Brain microvascular endothelial cell (primary cell): ENCODE measurements around the gene ANKRD23.

Source experiments
- DNase-seq: peaks from one replicate; pipeline ENCODE4 v3.0.0-alpha.2; 2020
- H3K27ac ChIP-seq: fragments of 250-450 bp; sonication (Bioruptor Pico); 2 replicates; pipeline ENCODE4 v1.5.1; 2020; ENCODE audit warnings: mild to moderate bottlenecking, moderate library complexity
- H3K27me3 ChIP-seq: fragments of 250-450 bp; sonication (Bioruptor Pico); replicated peaks from 2 replicates; pipeline ENCODE4 v1.5.1; 2020; ENCODE audit warnings: mild to moderate bottlenecking
- H3K36me3 ChIP-seq: fragments of 250-450 bp; sonication (Bioruptor Pico); replicated peaks from 2 replicates; pipeline ENCODE4 v1.5.1; 2020; ENCODE audit warnings: mild to moderate bottlenecking
- H3K4me3 ChIP-seq: 2 replicates; pipeline ENCODE4 v1.5.1; 2011; ENCODE audit warnings: low read depth, mild to moderate bottlenecking, control low read depth, low read length, moderate library complexity
- CTCF ChIP-seq: IDR thresholded peaks from 2 replicates; pipeline ENCODE4 v1.5.1; 2011; ENCODE audit warnings: low read depth, mild to moderate bottlenecking, moderate library complexity, low read length, control low read depth, inconsistent platforms; ENCODE audit errors: missing control alignments
- in situ Hi-C: cut with HindIII; loops from 2 replicates; pipeline ENCODE4 v1.10.0; 2017; ENCODE audit warnings: low sequenced_read_pairs, low pct_ligation_motif_present

ANKRD23 gene

DNA sequence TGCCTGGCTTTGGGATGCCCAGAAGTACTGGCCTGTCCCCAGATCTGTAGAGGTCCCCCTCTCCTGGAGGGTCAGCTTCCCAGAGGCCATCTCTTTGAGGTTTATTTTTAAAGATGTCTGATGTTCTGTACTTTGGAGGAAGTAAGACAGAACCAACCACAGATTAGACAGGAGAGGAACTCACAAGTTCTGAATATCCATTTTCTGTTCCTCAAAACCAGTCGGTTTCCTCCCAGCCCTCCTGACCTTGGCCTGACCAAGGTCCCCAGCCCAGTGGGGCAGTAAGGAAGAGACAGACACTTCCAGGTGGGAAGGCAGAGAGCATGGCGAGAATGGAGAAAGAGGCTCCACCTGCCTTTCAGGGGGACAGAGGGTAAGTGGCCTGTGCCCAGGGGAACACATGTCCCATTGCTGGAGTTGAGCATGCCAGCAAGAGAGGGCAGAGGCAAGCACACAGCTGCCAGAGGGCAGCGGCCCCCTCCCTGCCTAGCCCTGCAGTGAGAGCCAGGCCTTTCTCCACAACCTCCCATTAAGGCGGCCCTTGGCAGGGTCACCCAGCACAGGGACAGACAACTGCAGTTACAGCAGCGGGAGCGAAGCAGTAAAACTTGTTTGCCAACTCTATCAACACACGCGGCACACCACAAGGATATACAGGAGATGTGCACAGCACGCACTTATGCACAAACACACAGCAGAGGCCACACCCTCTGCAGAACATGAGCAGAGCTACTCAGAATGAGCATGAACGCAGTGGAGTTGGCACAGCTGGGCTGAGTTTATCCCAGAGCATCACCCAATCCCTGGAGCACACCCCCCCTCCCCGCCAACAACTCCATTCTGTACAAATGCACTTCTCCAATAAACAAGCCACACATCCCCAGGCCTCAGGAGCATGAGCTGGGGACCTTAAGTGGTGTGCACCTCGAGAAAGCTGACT lies 44.5 kb upstream of the ANKRD23 start:
- in situ Hi-C loops: no loop called here
- no peaks in the 10 kb centered on the region for H3K27me3 ChIP-seq
- H3K36me3 ChIP-seq: no peaks in the 10 kb centered on the region
- no peak overlapping the region for H3K4me3 ChIP-seq
- TF ChIP-seq CTCF: no peak
- no peak for DNase-seq
- no peak overlapping the region for H3K27ac ChIP-seq

DNA sequence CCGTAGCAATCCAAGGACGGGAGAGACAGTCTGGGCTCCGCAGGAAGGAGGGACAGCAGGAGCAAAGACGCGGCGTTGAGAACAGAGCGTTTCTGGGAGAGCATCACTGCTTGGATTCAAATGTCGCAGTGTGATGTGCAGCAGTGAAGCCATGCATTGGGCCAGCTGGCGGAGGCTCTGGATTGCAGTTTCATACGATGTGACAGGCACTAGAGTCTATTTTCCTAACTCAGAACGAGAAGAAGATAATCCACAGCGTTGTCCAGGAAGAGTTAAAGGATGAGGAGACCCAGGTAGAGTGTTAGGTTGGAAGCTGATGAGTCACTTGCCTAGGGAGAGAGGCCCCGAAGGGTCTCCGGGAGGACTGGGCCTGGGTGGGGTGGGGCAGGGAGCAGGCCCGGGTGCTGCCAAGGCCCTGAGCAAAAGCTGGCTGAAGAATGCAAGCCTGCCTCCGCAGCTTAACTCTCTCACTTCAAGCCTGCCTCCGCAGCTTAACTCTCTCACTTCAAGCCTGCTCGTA lies 43.7 kb upstream of the ANKRD23 start:
- Histone ChIP-seq H3K4me3 (no peak overlapping the region), H3K27me3 (no peaks in the 10 kb centered on the region), H3K27ac (no peak overlapping the region), H3K36me3 (no peaks in the 10 kb centered on the region)
- no peak for TF ChIP-seq CTCF
- no peak for DNase-seq
- in situ Hi-C loops: no loop called here

- no peak for DNase-seq
- H3K27ac ChIP-seq: no peak overlapping the region
- no peaks in the 10 kb centered on the region for H3K27me3 ChIP-seq
- H3K36me3 ChIP-seq: no peaks in the 10 kb centered on the region
- no peak for TF ChIP-seq CTCF
- in situ Hi-C loops: no loop called here
- H3K4me3 ChIP-seq: no peak overlapping the region
Observed at GRCh38 chr2:96885432-96886347, 41.9 kb upstream of the ANKRD23 start.

- no peaks in the 10 kb centered on the region for H3K36me3 ChIP-seq
- no peak overlapping the region for H3K27ac ChIP-seq
- TF ChIP-seq CTCF: no peak
- no peaks in the 10 kb centered on the region for H3K27me3 ChIP-seq
- no peak for DNase-seq
- no peak overlapping the region for H3K4me3 ChIP-seq
- in situ Hi-C loops: no loop called here
Observed at GRCh38 chr2:96884299-96885094, 40.7 kb upstream of the ANKRD23 start.

DNA sequence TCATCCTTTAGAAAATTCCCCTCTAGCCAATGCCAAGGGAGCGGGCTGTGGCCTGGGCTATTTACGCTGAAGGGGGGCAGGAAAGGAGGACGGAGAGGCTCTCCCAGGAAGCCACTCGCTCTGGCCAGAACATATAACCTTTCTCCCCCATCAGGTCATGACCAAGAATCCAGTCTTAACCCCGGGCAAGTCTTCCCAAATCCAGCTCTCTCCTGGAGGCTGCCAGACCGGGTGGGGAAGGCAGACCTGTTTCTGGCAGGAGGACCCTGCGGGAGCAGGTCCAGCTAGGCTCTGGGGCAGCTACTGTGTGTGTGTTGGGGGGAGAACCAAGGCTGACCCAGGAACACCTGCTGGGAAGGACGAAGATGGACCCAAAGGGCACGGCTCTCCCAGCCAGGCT lies 39.5 kb upstream of the ANKRD23 start:
- no peak for DNase-seq
- Histone ChIP-seq H3K27ac (no peak overlapping the region), H3K36me3 (no peaks in the 10 kb centered on the region), H3K4me3 (no peak overlapping the region), H3K27me3 (no peaks in the 10 kb centered on the region)
- no peak for TF ChIP-seq CTCF
- in situ Hi-C loops: no loop called here
